WTC11 (cell line): ENCODE results near the gene CNTN3. TPM values are rescaled to one million over a fixed set of nuclear protein-coding genes. Genes with fewer than 3 reads are reported as not detected.

Experiments used
- ATAC-seq: fragments of 200-7000 bp; cut with Tn5 transposase; 2 replicates; pipeline ENCODE4 v1.10.0; 2021; ENCODE audit warnings: mild to moderate bottlenecking, moderate library complexity
- CTCF ChIA-PET: fragments of 300-600 bp; sonication (Branson Sonifier 250); formaldehyde crosslinking; loops from one replicate; lab custom pipeline; 2021; ENCODE audit warnings: antibody characterized with exemption; lab: Charles Lee
- POLR2A ChIA-PET: fragments of 350-600 bp; sonication (Branson Sonifier 250); formaldehyde crosslinking; loops from one replicate; lab custom pipeline; 2021; ENCODE audit warnings: antibody characterized with exemption; lab: Charles Lee
- DNase-seq: peaks from one replicate; pipeline ENCODE4 v3.0.0; 2021; ENCODE audit warnings: low spot score
- H3K27ac Mint-ChIP-seq: 2 replicates; pipeline ENCODE4 v1.8.0; 2021; ENCODE audit warnings: mixed read lengths
- H3K27me3 Mint-ChIP-seq: 2 replicates; pipeline ENCODE4 v1.8.0; 2021; ENCODE audit warnings: low read depth, mild to moderate bottlenecking, moderate library complexity, mixed read lengths
- H3K36me3 Mint-ChIP-seq: 2 replicates; pipeline ENCODE4 v1.8.0; 2021; ENCODE audit warnings: mixed read lengths
- H3K4me1 Mint-ChIP-seq: 2 replicates; pipeline ENCODE4 v1.8.0; 2022; ENCODE audit warnings: mixed read lengths
- H3K4me3 Mint-ChIP-seq: 2 replicates; pipeline ENCODE4 v1.8.0; 2021; ENCODE audit warnings: mild to moderate bottlenecking, moderate library complexity, mixed read lengths
- H3K9me3 Mint-ChIP-seq: 2 replicates; pipeline ENCODE4 v1.8.0; 2021; ENCODE audit warnings: mixed read lengths
- ATF1 ChIP-seq: sonication (generic); formaldehyde crosslinking; IDR thresholded peaks from 2 replicates; pipeline ENCODE4 v1.8.1; 2023; ENCODE audit warnings: mild to moderate bottlenecking, moderate library complexity, missing genetic modification reagents
- ATF3 ChIP-seq: sonication (generic); formaldehyde crosslinking; conservative IDR thresholded peaks from 2 replicates; pipeline ENCODE4 v1.8.1; 2022; ENCODE audit warnings: mild to moderate bottlenecking, missing genetic modification reagents
- CBFB ChIP-seq: sonication (generic); formaldehyde crosslinking; IDR thresholded peaks from 2 replicates; pipeline ENCODE4 v1.8.1; 2022; ENCODE audit warnings: mild to moderate bottlenecking, low read depth, missing genetic modification reagents
- E2F4 ChIP-seq: sonication (generic); formaldehyde crosslinking; IDR thresholded peaks from 2 replicates; pipeline ENCODE4 v1.8.1; 2022; ENCODE audit warnings: low read depth, mild to moderate bottlenecking, moderate library complexity, missing genetic modification reagents, borderline replicate concordance
- FOXJ3 ChIP-seq: sonication (generic); formaldehyde crosslinking; IDR thresholded peaks from 2 replicates; pipeline ENCODE4 v1.9.0; 2021; ENCODE audit warnings: missing genetic modification reagents, mild to moderate bottlenecking, borderline replicate concordance
- FOXK1 ChIP-seq: sonication (generic); formaldehyde crosslinking; IDR thresholded peaks from 2 replicates; pipeline ENCODE4 v1.8.0; 2022; ENCODE audit warnings: mild to moderate bottlenecking, moderate library complexity, missing genetic modification reagents
- KAT7 ChIP-seq: sonication (generic); formaldehyde crosslinking; IDR thresholded peaks from 2 replicates; pipeline ENCODE4 v1.8.1; 2023; ENCODE audit warnings: missing genetic modification reagents, mild to moderate bottlenecking, borderline replicate concordance
- MXD4 ChIP-seq: fragments of 250-450 bp; sonication (Bioruptor Pico); IDR thresholded peaks from 2 replicates; pipeline ENCODE4 v1.8.0; 2021; ENCODE audit warnings: mild to moderate bottlenecking, moderate library complexity, borderline replicate concordance
- NFATC4 ChIP-seq: fragments of 250-450 bp; sonication (Bioruptor Pico); IDR thresholded peaks from 2 replicates; pipeline ENCODE4 v1.9.0; 2021; ENCODE audit warnings: mild to moderate bottlenecking
- NR1H2 ChIP-seq: sonication (generic); formaldehyde crosslinking; IDR thresholded peaks from 2 replicates; pipeline ENCODE4 v1.9.0; 2021; ENCODE audit warnings: mild to moderate bottlenecking, moderate library complexity, missing genetic modification reagents
- RELA ChIP-seq: sonication (generic); formaldehyde crosslinking; IDR thresholded peaks from 2 replicates; pipeline ENCODE4 v1.8.1; 2022; ENCODE audit warnings: missing genetic modification reagents, mild to moderate bottlenecking, borderline replicate concordance
- SMAD3 ChIP-seq: sonication (generic); formaldehyde crosslinking; IDR thresholded peaks from 2 replicates; pipeline ENCODE4 v1.8.0; 2022; ENCODE audit warnings: missing genetic modification reagents, mild to moderate bottlenecking, borderline replicate concordance
- STAT6 ChIP-seq: sonication (generic); formaldehyde crosslinking; conservative IDR thresholded peaks from 2 replicates; pipeline ENCODE4 v1.8.1; 2023; ENCODE audit warnings: mild to moderate bottlenecking, low read depth, missing genetic modification reagents, moderate library complexity
- TCF7 ChIP-seq: sonication (generic); formaldehyde crosslinking; IDR thresholded peaks from 2 replicates; pipeline ENCODE4 v1.8.0; 2022; ENCODE audit warnings: mild to moderate bottlenecking, low read depth, missing genetic modification reagents, moderate library complexity
- TEAD1 ChIP-seq: sonication (generic); formaldehyde crosslinking; IDR thresholded peaks from 2 replicates; pipeline ENCODE4 v1.8.0; 2022; ENCODE audit warnings: mild to moderate bottlenecking, missing genetic modification reagents
- USF1 ChIP-seq: sonication (generic); formaldehyde crosslinking; IDR thresholded peaks from 2 replicates; pipeline ENCODE4 v1.8.0; 2022; ENCODE audit warnings: mild to moderate bottlenecking, missing genetic modification reagents
- ZMAT4 ChIP-seq: fragments of 250-450 bp; sonication (Bioruptor Pico); IDR thresholded peaks from 2 replicates; pipeline ENCODE4 v1.9.0; 2021; ENCODE audit warnings: mild to moderate bottlenecking
- ZNF423 ChIP-seq: fragments of 250-450 bp; sonication (Bioruptor Pico); IDR thresholded peaks from 2 replicates; pipeline ENCODE4 v2.1.2; 2022; ENCODE audit warnings: mild to moderate bottlenecking, moderate library complexity
- ZNF512 ChIP-seq: sonication (generic); formaldehyde crosslinking; IDR thresholded peaks from 2 replicates; pipeline ENCODE4 v1.8.1; 2022; ENCODE audit warnings: missing genetic modification reagents, borderline replicate concordance
- ZNF671 ChIP-seq: fragments of 250-450 bp; sonication (Bioruptor Pico); IDR thresholded peaks from 2 replicates; pipeline ENCODE4 v1.8.0; 2021; ENCODE audit warnings: mild to moderate bottlenecking
- ZSCAN18 ChIP-seq: fragments of 250-450 bp; sonication (Bioruptor Pico); IDR thresholded peaks from 2 replicates; pipeline ENCODE4 v2.1.2; 2022; ENCODE audit warnings: mild to moderate bottlenecking, moderate library complexity
- total RNA-seq: library from RNA; stranded (reverse); gene quantifications from 3 replicates; pipeline ENCODE4 v1.2.3, GENCODE V29; 2021
- TF ChIP-seq, protein P1 (sequence below): sonication (generic); formaldehyde crosslinking; IDR thresholded peaks from 2 replicates; pipeline ENCODE4 v1.8.0; 2022; ENCODE audit warnings: mild to moderate bottlenecking, missing genetic modification reagents

The CNTN3 gene
- total RNA-seq, 1 experiment from 2014 or later: 0.17 TPM

GRCh38 chr3:74642876-74643275 is 28.4 kb upstream of the CNTN3 start:
- no peak for DNase-seq
- ChIA-PET CTCF (no interaction called here), POLR2A (no interaction called here)
- Mint-ChIP-seq H3K27ac (no peak overlapping the region), H3K4me3 (no peak overlapping the region), H3K4me1 (no peaks in the 10 kb centered on the region; the same call in 1 of the 2 replicates), H3K27me3 (no peaks in the 10 kb centered on the region), H3K9me3 (no peaks in the 10 kb centered on the region), H3K36me3 (no peaks in the 10 kb centered on the region)
- no peak for ATAC-seq
- TF ChIP-seq KAT7 (CRISPR knock-in tag) (no peak), FOXK1 (CRISPR knock-in tag) (no peak), CBFB (CRISPR knock-in tag) (no peak), NFATC4 (no peak)

GRCh38 chr3:74640211-74640610 is 25.8 kb upstream of the CNTN3 start:
- Mint-ChIP-seq H3K27me3 (no peaks in the 10 kb centered on the region), H3K4me1 (no peaks in the 10 kb centered on the region; the same call in 1 of the 2 replicates), H3K4me3 (no peak overlapping the region), H3K36me3 (no peaks in the 10 kb centered on the region), H3K27ac (no peak overlapping the region), H3K9me3 (no peaks in the 10 kb centered on the region)
- POLR2A ChIA-PET: no interaction called here
- ATAC-seq (no peak), DNase-seq (no peak)
- CTCF ChIA-PET: no interaction called here
- TF ChIP-seq, protein P1, sequence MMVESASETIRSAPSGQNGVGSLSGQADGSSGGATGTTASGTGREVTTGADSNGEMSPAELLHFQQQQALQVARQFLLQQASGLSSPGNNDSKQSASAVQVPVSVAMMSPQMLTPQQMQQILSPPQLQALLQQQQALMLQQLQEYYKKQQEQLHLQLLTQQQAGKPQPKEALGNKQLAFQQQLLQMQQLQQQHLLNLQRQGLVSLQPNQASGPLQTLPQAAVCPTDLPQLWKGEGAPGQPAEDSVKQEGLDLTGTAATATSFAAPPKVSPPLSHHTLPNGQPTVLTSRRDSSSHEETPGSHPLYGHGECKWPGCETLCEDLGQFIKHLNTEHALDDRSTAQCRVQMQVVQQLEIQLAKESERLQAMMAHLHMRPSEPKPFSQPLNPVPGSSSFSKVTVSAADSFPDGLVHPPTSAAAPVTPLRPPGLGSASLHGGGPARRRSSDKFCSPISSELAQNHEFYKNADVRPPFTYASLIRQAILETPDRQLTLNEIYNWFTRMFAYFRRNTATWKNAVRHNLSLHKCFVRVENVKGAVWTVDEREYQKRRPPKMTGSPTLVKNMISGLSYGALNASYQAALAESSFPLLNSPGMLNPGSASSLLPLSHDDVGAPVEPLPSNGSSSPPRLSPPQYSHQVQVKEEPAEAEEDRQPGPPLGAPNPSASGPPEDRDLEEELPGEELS (CRISPR knock-in tag): no peak
- TF ChIP-seq KAT7 (CRISPR knock-in tag) (no peak), SMAD3 (CRISPR knock-in tag) (no peak), TEAD1 (no peak), NR1H2 (CRISPR knock-in tag) (no peak), ZMAT4 (CRISPR knock-in tag) (no peak)
- TF ChIP-seq, all 79 proteins: peak for 0

DNA sequence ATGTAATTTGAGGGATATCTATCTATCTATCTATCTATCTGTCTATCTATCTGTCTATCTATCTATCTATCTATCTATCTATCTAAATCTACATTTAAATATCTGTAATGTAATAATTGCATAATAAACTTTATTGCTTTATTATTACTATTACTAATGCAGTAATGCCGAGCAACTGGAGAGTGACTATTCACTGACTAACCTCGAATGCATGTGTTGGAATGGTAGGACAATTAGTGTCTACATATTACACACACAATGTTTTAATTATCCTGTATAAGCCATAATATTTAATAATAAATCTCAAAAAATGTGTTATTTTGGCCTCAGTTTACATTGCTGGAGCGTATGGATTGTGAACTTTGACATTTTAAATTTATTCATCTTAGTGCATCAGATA is 25.2 kb upstream of the CNTN3 start:
- ChIA-PET POLR2A (no interaction called here), CTCF (no interaction called here)
- no peak for ATAC-seq
- TF ChIP-seq ZNF671 (CRISPR knock-in tag) (no peak), STAT6 (no peak), NR1H2 (CRISPR knock-in tag) (no peak), ATF1 (CRISPR knock-in tag) (no peak), ATF3 (CRISPR knock-in tag) (no peak), RELA (CRISPR knock-in tag) (no peak), SMAD3 (CRISPR knock-in tag) (no peak), FOXJ3 (CRISPR knock-in tag) (no peak), TCF7 (CRISPR knock-in tag) (no peak), MXD4 (no peak), ZNF512 (CRISPR knock-in tag) (no peak), USF1 (no peak), E2F4 (CRISPR knock-in tag) (no peak), ZSCAN18 (CRISPR knock-in tag) (no peak), KAT7 (CRISPR knock-in tag) (no peak), ZNF423 (CRISPR knock-in tag) (no peak)
- H3K9me3 Mint-ChIP-seq: no peaks in the 10 kb centered on the region
- H3K27me3 Mint-ChIP-seq: no peaks in the 10 kb centered on the region
- H3K4me3 Mint-ChIP-seq: no peak overlapping the region
- H3K27ac Mint-ChIP-seq: no peak overlapping the region
- DNase-seq: no peak
- H3K4me1 Mint-ChIP-seq: no peaks in the 10 kb centered on the region; the same call in 1 of the 2 replicates
- H3K36me3 Mint-ChIP-seq: no peaks in the 10 kb centered on the region
